Measurements from ENCODE around the gene SRGAP2B. TPM values are rescaled to one million over a fixed set of nuclear protein-coding genes. Genes with fewer than 3 reads are reported as not detected.
"Not testable (repeated sequence)": the region's sequence is repeated elsewhere in the genome, so short reads cannot be mapped to it uniquely, and the experiment has no call there.

The SRGAP2B gene
- total RNA-seq, 1 experiment from 2014 or later: 23.5 TPM

DNA sequence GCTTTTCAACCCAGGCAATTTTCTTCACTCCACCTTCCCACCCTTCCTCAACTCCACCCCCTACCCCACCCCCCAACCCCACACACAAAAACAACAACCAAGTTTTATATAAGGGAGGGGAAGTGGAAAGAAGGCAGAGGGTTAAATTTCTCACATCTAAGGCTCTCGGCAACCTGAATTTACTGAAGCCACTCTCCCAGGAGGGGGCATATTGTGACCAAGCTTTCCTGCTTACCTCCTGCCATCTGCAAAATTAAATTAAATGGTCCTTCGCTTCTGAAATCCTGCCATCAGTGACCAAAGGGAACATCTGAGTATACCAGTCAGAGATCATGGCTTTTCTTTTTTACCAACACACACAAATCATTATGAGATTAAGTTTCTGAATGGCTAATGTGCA is 72.9 kb downstream of the SRGAP2B start:
- H3K9me3 ChIP-seq (ENCODE audit: control insufficient read depth, low read depth, low read length); H3K4ac ChIP-seq (ENCODE audit: low read depth, low read length); H2BK20ac ChIP-seq (ENCODE audit: low read depth, low read length, poor library complexity, severe bottlenecking); H3K14ac ChIP-seq (ENCODE audit: insufficient read depth, low read length); H3K27ac Mint-ChIP-seq; H4K5ac ChIP-seq (ENCODE audit: insufficient read length, low read depth, low read length); H3K9me3 Mint-ChIP-seq; H3K9ac ChIP-seq (ENCODE audit: extremely low read depth, insufficient read length, low read length); H2AK5ac ChIP-seq (ENCODE audit: insufficient read length, low read length); H2BK5ac ChIP-seq (ENCODE audit: insufficient read length, low read length); H3T11ph ChIP-seq (ENCODE audit: low read length); H3K27me3 ChIP-seq (ENCODE audit: insufficient read depth, low read length); H3K27ac ChIP-seq (ENCODE audit: insufficient read length, low read depth, low read length); H3K56ac ChIP-seq (ENCODE audit: insufficient read length, low read depth, low read length); H3K4me2 ChIP-seq (ENCODE audit: insufficient read depth, insufficient read length, low read length); H3K23ac ChIP-seq (ENCODE audit: insufficient read length, low read depth, low read length); H3K4me1 ChIP-seq (ENCODE audit: insufficient read depth, low read length); H4K20me1 ChIP-seq (ENCODE audit: control insufficient read depth, insufficient read depth, insufficient read length); H2BK12ac ChIP-seq (ENCODE audit: insufficient read length, low read depth, low read length); H3K27me3 Mint-ChIP-seq (ENCODE audit: low read depth); H3K4me3 Mint-ChIP-seq; H2BK15ac ChIP-seq (ENCODE audit: low read depth, low read length); H4K8ac ChIP-seq (replicated peaks; ENCODE audit: insufficient read length, low read depth, low read length); H2AFZ ChIP-seq (ENCODE audit: low read length); H3K79me1 ChIP-seq (ENCODE audit: insufficient read depth, low read depth, low read length, poor library complexity, severe bottlenecking); H3K79me2 ChIP-seq (ENCODE audit: insufficient read depth, low read length); H3K18ac ChIP-seq (ENCODE audit: insufficient read length, low read depth, low read length); H3K36me3 Mint-ChIP-seq (ENCODE audit: insufficient read depth in 1 of 3, low read depth in 3 of 3); H3K4me1 Mint-ChIP-seq; H4K91ac ChIP-seq (ENCODE audit: insufficient read length, low read depth, low read length); DNase-seq; H2BK120ac ChIP-seq (ENCODE audit: low read depth, low read length, poor library complexity, severe bottlenecking); H3K23me2 ChIP-seq (ENCODE audit: insufficient read length, low read depth, low read length, poor library complexity, severe bottlenecking): not testable (repeated sequence)
- no CpG with 5 or more reads among the region's 2 CpGs for WGBS (ENCODE audit: extremely low coverage, insufficient read length, low lambda C conversion rate)

DNA sequence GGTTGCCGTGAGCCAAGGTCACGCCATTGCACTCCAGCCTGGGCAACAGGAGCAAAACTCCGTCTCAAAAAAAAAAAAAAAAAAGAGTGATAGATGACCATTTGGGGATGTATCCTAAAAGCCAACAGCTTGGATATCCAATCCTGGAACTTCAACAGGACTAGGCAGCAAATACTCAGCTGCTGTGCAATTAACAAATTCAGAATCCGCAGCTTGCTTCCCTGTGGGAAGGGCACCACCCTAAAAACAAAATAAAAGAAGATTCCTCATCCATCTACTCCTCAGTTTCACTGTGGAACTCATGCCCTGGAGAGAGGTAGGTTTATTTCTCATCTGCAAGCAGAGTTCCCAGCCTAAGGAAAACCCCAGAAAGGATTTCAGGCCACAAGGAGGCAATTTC is 73.4 kb downstream of the SRGAP2B start:
- not testable (repeated sequence) for DNase-seq; H4K91ac ChIP-seq (ENCODE audit: insufficient read length, low read depth, low read length); H3K4me3 Mint-ChIP-seq; H3K27me3 Mint-ChIP-seq (ENCODE audit: low read depth); H3T11ph ChIP-seq (ENCODE audit: low read length); H3K4me1 Mint-ChIP-seq; H4K8ac ChIP-seq (replicated peaks; ENCODE audit: insufficient read length, low read depth, low read length); H3K14ac ChIP-seq (ENCODE audit: insufficient read depth, low read length); H3K9me3 ChIP-seq (ENCODE audit: control insufficient read depth, low read depth, low read length); H3K23ac ChIP-seq (ENCODE audit: insufficient read length, low read depth, low read length); H3K4ac ChIP-seq (ENCODE audit: low read depth, low read length); H2BK15ac ChIP-seq (ENCODE audit: low read depth, low read length); H3K9ac ChIP-seq (ENCODE audit: extremely low read depth, insufficient read length, low read length); H3K18ac ChIP-seq (ENCODE audit: insufficient read length, low read depth, low read length); H2BK5ac ChIP-seq (ENCODE audit: insufficient read length, low read length); H3K36me3 Mint-ChIP-seq (ENCODE audit: insufficient read depth in 1 of 3, low read depth in 3 of 3); H4K20me1 ChIP-seq (ENCODE audit: control insufficient read depth, insufficient read depth, insufficient read length); H3K4me2 ChIP-seq (ENCODE audit: insufficient read depth, insufficient read length, low read length); H3K23me2 ChIP-seq (ENCODE audit: insufficient read length, low read depth, low read length, poor library complexity, severe bottlenecking); H2BK12ac ChIP-seq (ENCODE audit: insufficient read length, low read depth, low read length); H2AFZ ChIP-seq (ENCODE audit: low read length); H3K27me3 ChIP-seq (ENCODE audit: insufficient read depth, low read length); H2AK5ac ChIP-seq (ENCODE audit: insufficient read length, low read length); H3K79me1 ChIP-seq (ENCODE audit: insufficient read depth, low read depth, low read length, poor library complexity, severe bottlenecking); H2BK20ac ChIP-seq (ENCODE audit: low read depth, low read length, poor library complexity, severe bottlenecking); H3K9me3 Mint-ChIP-seq; H4K5ac ChIP-seq (ENCODE audit: insufficient read length, low read depth, low read length); H3K27ac Mint-ChIP-seq; H3K4me1 ChIP-seq (ENCODE audit: insufficient read depth, low read length); H3K56ac ChIP-seq (ENCODE audit: insufficient read length, low read depth, low read length); H3K79me2 ChIP-seq (ENCODE audit: insufficient read depth, low read length); H2BK120ac ChIP-seq (ENCODE audit: low read depth, low read length, poor library complexity, severe bottlenecking); H3K27ac ChIP-seq (ENCODE audit: insufficient read length, low read depth, low read length)
- WGBS (ENCODE audit: extremely low coverage, insufficient read length, low lambda C conversion rate): no CpG with 5 or more reads among the region's 4 CpGs

All from H9 (cell line).